ENCODE data around the gene RPL37. TPM values are rescaled to one million over a fixed set of nuclear protein-coding genes. Genes with fewer than 3 reads are reported as not detected.

The RPL37 gene
- total and polyA plus RNA-seq, 9 of the 15 experiments (the other 6 are each of a cell fraction or from before 2014, with no cell fraction given) = 2,342 to 7,963 (median 4,091) TPM

DNA sequence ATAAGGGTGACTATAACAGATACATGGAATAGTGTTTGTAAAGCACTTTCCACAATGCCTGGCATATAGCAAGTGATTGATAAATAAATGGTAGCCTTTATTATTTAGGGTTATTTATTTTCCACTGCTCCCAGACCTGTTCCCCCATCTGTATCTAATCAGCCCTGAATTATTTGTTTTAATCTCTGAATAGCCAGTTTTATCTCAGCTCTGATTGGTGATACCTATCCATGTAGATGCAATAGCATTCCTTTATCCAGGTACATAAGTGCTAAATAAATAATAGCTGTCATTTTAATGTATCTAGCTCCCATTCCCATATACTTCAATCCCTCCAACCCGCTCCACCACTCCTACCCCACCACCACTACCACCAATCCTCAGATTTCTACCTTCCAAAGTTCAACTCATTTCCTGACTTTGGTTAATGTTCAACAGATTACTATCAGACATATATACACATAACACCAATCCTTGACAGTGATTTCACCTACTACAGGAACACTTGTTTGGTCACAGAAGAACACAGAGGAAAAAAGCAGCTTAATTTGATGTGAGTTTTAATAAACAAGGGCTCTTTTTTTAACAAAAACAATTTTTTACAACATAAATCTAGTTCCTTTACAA, 50.9 kb downstream of the RPL37 start:
- in situ Hi-C loops (cut with MboI) (no loop called here), intact Hi-C loops (cut with micrococcal nuclease) (no loop called here)
- H2AFZ ChIP-seq (ENCODE audit: low read depth, low read length) = no peak overlapping the region
- peaks cover 0 to 3% of the 10 kb centered on the region in 2 experiments; a peak in 1 of 5 replicates for H3K4me1 ChIP-seq (replicated peaks in 1 of 2; ENCODE audit: control insufficient read depth in 2 of 2, insufficient read depth in 2 of 2, low read length in 2 of 2)
- ChIA-PET POLR2A (interaction anchor here (0.6 to 1.8 kb wide), 4 partner anchors 9 to 41 kb away, joined by 3 to 4 read pairs (median 3); no protein-coding TSS in a partner anchor), CTCF (ENCODE audit: low intra/inter-chr PET ratio) (no interaction called here)
- no peak overlapping the region for H3K27ac ChIP-seq (ENCODE audit: extremely low read depth, low read depth, low read length)
- no peak overlapping the region for H3K4me2 ChIP-seq (ENCODE audit: insufficient read depth, low read length)
- peaks cover 99% of the 10 kb centered on the region for H3K79me2 ChIP-seq (ENCODE audit: control insufficient read depth, insufficient read depth, low read length)
- H3K4me3 ChIP-seq = no peak overlapping the region
- peaks cover 11% of the 10 kb centered on the region; the same call in 2 of the 3 replicates for H3K36me3 ChIP-seq (ENCODE audit: control insufficient read depth, insufficient read depth, low read length)
- ATAC-seq (no peak), DNase-seq (ENCODE audit: extremely low read depth in 1 of 4, low spot score in 3 of 4) (no peak), FAIRE-seq (no peak)
- WGBS (ENCODE audit: insufficient coverage, low coverage, missing lambda C conversion rate) = 80% methylated on average over 1 of the region's 1 CpG
- H3K9me1 ChIP-seq (ENCODE audit: control insufficient read depth, insufficient read depth, low read length) = no peaks in the 10 kb centered on the region
- H3K9me3 ChIP-seq (replicated peaks; ENCODE audit: control insufficient read depth, insufficient read depth, low read depth, low read length) = no peaks in the 10 kb centered on the region
- H3K9ac ChIP-seq (ENCODE audit: insufficient read depth in 1 of 2, low read depth in 2 of 2, low read length in 2 of 2) = no peak overlapping the region
- no peaks in the 10 kb centered on the region for H3K27me3 ChIP-seq (ENCODE audit: control insufficient read depth in 2 of 2, insufficient read depth in 2 of 2, low read length in 2 of 2)
- no TSS peak for BruUV-seq (replicated peaks)
- TF ChIP-seq, protein P1, sequence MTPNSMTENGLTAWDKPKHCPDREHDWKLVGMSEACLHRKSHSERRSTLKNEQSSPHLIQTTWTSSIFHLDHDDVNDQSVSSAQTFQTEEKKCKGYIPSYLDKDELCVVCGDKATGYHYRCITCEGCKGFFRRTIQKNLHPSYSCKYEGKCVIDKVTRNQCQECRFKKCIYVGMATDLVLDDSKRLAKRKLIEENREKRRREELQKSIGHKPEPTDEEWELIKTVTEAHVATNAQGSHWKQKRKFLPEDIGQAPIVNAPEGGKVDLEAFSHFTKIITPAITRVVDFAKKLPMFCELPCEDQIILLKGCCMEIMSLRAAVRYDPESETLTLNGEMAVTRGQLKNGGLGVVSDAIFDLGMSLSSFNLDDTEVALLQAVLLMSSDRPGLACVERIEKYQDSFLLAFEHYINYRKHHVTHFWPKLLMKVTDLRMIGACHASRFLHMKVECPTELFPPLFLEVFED (CRISPR knock-in tag; conservative IDR thresholded peaks at IDR 0.05) = no peak
- no peak for TF ChIP-seq ZBTB8A (IDR thresholded peaks at IDR 0.05; ENCODE audit: partially characterized antibody)
- TF ChIP-seq HDAC1 (IDR thresholded peaks at IDR 0.05) = 0 out of 4 replicates have a peak, but pooled peaks of 1 of the 2 experiments have one; percentile 26
- TF ChIP-seq KDM1A (IDR thresholded peaks at IDR 0.05) = peak; percentile 67 to 69; a peak in 2 of 4 replicates
- TF ChIP-seq PHB (CRISPR knock-in tag; IDR thresholded peaks at IDR 0.05) = no peak
- H4K20me1 ChIP-seq (replicated peaks; ENCODE audit: control insufficient read depth, insufficient read depth, low read length) = peaks cover 10% of the 10 kb centered on the region
